CD4-positive, alpha-beta T cell treated with Interleukin-15 for 1 hour (primary cell): Measurements from ENCODE around the gene ADAMTSL2.
A peak's percentile ranks its signal among the peaks of the same experiment; 100 is the strongest.

Experiments
- DNase-seq: peaks from one replicate; pipeline ENCODE4 v3.0.0-alpha.2; 2020

The ADAMTSL2 gene

DNA sequence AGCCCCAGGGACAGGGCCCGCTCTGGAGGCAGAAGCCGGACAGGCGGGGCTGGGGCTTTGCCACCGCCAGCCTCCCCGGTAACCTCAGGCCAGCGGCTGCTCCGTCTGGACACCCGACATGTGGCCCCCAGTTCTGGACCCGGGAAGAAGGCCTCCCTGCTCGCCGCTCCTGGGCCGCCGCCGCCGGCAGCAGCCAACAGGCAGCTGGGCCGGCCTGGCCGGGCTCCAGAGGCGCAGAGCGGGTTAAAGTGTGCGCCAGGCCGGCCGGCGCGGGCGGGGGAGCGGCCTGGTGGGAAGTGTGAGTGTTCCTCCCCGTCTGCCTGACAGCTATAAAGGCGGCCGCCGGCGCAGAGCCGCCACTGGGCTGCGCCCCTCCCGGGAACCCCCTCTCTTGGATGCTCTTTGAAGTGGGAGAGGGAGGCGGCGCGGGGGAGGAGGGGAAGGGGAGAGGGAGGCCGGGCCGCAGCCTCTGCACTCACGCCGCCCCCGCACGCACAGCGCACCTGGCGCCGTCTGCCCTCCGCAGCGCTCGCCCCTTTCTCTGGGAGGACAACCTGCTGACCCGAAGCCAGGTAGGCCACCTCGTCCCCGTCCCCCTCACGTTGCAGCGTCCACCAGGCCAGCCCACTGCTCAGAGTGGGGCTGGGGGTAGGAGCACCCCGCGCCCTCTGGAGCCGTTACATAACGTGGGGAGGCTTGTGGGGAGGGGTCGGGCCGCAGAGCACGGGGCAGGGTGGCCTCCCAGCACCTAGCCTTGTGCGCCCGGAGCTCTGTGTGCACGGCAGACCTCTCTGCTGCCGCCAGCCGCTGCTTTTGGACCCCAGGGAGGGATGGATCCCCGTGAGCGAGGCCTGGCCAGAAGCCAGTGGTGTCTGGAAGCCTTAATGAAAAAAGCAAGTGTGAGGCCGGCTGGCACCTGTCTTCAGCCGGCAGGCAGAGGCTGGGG, at the start of gene ADAMTSL2:
ADAMTSL2 (plus strand) TSS at position 359 of the 946 bp plus-strand sequence. CDS start 2,009 bp downstream, outside the sequence.
- peak; percentile 63 for DNase-seq

DNA sequence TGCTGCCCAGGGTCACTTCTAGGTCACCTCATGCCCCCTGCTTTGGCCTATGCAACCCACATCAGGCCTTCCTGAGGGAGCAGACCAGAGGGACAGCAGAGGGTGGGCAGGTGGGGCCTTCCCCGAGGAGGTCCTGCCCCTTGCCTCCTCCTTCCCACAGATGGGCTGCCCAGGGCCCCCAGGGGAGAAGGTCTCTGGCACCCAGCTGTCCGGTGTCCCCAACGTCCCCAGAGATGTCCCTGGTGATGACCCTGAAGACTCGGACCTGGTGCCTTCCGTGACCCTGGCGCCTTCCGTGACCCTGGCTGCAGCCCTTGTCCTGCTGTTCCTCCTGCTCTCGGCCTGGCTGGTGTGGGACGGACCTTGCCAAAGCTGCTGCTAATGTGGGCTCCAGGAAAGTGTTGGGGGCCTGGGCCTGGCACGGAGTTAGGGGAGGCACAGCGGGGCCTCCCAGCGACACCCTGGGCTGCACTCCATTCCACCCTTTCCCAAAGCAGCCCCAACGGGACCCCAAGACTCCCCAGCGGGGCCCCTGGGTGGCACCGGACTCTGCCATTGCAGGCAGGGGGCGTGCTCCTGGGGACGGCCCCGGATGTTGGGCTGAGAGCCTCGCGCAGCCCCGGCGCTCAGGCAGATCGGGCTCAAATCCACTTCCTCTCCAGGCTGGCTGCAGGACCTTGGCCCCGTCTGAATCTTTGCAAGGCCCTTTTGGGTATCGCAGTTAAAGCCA, 48.8 kb upstream of the ADAMTSL2 start:
- DNase-seq = no peak

DNA sequence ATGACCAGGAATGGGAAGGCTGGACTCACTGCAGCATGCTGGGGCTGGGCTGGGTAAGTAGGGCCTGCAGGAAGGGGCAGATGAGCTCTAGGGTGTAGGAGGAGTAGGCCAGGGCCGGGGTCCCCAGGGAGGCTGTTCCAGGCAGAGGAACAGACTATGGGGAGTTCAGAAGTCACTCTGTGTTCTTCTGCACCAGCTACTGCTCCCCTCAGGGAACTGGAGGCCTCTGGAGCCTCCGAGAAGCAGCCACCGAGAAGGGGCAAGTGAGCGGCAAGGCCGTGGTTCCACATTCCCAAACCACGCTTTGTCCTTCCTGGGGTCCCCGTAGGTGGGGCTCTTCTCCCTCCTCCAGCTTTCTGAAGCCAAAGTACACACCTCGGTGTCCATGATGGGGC, 47.2 kb upstream of the ADAMTSL2 start:
- DNase-seq = no peak

- no peak for DNase-seq
Observed at GRCh38 chr9:133488686-133489252, 45.7 kb upstream of the ADAMTSL2 start.

DNA sequence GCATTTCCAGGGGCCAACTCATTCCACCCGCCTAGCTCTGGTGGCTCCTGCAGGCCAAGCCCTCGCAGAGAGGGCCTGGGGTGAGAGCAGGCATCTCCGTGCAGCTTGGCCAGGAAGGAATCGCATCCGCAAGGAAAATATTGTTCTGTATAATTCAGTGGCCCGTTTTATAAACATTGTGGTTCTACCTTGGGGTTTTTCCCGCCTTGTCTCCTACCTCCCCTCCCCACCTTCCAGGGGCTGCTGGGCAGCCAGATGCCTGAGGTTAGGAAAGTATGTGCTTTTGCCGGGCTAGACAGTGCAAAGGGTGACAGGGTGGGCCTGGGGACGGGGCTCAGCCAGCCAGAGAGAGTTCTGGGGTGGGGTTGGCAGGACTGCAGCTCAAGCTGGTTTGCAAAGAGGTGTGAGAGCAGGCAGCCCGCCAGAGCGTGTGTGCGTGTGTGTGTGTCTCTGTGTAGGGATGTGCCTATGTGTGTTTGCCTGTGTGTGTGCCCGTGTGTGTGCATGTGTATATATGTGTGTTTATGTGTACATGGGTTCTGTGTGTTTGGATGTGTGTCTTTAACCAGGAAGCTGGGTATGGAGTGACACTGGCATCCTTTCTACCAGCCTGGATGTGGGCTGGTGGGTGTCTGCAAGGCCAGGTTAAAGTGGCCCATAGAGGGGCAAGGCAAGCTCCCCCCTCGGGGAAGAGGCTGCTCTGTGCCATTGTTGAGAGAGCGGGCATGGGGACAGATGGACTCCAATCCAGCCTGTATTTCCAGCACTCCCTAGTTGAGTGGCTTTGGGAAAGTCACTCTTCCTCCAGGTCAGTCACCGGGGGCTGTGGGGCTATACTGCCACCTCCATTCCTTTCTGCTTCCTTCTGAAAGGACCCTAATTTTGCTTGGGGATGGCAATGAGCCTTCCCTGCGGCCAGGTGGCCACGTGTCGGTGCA, 45.0 kb upstream of the ADAMTSL2 start:
- no peak for DNase-seq

GRCh38 chr9:133490201-133490681, 44.3 kb upstream of the ADAMTSL2 start:
- no peak for DNase-seq

DNA sequence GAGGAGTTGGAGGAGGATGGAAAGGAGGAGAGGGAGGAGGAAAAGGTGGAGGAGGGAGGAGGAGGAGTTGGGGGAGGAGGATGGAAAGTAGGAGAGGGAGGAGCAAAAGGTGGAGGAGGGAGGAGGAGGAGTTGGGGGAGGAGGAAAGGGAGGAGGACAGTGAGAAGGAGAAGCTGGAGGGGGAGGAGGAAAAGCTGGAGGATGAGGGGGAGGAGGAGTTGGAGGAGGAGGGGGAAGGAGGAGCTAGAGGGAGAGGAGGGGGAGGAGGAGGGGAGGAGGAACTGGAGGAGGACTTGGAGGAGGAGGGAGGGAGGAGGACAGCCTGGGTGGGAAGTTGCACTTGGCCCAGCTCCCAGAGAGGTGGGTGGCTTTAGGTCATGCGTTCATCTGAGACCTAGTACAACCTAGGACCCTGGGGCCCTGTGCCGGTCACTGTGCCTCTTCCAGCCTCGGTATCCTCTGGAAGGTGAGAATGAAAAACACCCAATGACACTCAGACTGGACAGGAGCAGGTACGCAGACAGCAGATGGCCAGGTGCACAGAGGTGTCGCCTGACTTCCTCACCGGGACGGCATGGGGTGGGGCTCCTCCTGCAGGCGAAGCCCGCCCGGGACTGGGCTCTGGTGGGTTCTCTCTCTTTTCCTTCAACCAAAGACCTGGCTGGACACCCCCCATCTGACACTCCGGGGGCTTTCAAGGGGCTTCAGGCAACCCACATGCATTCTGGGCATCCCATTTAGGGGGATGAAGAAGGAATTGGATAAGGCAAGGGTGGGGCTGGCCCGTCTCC, 43.4 kb upstream of the ADAMTSL2 start:
- DNase-seq = no peak

DNA sequence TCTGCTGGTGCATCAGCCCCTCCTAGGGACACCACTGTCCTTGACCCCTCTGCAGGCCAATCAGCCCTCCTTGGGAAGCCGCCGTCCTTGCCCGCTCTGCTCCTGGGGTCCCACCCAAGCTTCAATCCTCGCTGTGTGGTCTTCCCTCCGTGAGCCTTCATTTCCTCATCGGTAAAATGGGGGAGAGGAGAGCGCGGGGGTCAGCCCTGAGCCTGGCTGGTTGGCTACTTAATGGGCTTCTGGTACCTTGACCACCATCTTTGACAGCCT, 42.9 kb upstream of the ADAMTSL2 start:
- DNase-seq = no peak

DNA sequence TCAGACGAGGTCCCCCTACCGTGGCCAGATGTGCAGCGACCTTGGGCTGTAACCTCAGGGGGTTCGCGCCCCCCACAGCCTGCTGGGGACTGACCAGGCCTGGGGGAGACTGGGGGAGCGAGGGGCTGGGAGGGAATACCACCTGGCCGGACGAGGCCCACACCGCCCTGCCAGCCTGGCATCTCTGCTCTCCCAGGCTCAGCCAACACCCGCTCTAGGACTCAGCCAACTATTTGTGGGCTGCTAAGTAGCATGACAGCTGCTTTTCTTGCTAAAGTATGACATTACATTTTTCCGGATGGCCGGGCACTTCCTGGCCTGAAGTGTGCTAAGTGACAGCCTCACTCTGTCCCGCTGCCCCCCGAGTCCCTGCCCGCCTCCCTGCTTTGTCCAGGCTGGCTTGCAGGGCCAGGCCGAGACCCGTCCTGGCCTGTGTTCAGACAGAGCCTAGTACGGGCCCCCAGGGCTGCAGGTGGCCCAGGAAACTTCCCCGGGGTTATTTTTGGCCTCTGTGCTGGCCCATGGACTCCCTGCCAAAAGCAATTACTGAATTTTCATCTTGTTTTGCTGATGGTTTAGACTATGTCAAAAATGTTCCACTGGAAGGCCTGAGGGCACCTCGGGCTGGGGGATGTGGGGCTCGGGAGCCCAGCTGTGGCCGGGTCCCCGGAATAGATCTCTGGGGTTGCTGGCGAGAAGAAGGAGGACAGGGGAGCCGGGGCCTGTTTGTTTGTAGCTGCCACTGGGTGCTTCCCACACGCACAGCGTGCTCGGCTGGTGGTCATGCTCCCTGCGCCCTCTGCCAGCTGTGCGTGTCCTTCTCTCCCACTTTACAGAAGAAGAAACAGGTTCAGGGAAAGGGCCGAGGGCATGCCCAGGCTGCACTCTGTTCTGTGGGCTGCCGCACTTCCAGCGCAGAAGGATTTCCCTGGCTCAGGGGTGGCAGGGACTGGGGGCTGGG, 42.2 kb upstream of the ADAMTSL2 start:
- no peak for DNase-seq

DNA sequence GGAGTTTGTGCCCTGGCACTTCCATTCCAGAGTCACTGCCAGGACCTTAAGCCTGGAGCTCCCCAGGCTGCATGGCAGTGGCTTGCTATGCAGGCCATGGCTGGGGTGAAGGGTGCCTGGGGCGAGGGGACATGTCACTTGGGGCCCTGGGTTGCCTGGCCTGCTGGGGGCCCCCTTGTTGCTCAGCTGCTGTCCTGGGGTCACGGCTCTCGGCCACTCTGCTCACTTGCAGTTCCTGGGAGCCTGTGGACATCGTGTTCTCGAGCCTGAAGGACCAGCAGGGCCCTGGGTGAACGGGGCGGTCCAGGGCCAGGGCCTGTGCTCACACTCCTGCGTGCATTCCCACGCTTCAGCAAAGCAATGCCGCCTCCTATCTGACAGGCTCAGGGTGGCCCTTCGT, 41.1 kb upstream of the ADAMTSL2 start:
- DNase-seq = no peak

- DNase-seq = no peak
Observed at GRCh38 chr9:133493845-133494540, 40.5 kb upstream of the ADAMTSL2 start.

DNA sequence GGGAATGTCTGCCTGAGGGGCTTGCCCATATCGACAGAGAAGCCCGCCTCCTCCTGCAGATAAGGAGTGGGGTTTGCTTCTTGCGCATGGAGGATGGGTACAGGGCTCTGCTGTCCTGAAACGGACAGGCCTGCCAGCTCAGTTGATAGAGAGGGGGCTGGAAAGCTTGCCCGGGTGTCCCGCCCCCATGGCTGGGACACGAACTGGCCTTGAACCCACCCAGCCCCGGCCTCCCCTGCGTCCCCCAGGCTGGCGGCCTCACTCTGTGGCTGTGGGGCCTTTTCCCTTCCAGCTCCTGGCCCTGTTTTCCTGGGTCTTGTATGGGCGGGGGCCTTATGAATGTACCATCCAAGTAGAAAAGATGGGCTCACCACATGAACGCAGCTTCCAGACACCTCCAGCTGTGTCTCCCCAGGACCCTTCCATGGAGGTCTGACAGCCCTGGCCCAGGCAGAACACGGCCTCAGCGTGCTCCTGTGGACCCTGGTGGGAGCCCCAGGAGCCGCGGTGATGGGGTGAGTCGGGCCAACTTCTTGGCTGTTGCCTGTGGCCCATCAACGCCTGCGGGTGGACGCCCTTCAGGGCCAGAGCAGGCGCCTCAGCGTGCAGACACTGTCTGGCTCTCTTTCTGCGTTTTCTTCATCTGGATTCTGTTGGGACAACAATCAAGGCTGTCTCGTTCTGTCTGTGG, 39.7 kb upstream of the ADAMTSL2 start:
- DNase-seq = no peak

- no peak for DNase-seq
Observed at GRCh38 chr9:133495327-133496293, 38.9 kb upstream of the ADAMTSL2 start.

- DNase-seq = no peak
Observed at GRCh38 chr9:133496861-133497842, 37.4 kb upstream of the ADAMTSL2 start.

DNA sequence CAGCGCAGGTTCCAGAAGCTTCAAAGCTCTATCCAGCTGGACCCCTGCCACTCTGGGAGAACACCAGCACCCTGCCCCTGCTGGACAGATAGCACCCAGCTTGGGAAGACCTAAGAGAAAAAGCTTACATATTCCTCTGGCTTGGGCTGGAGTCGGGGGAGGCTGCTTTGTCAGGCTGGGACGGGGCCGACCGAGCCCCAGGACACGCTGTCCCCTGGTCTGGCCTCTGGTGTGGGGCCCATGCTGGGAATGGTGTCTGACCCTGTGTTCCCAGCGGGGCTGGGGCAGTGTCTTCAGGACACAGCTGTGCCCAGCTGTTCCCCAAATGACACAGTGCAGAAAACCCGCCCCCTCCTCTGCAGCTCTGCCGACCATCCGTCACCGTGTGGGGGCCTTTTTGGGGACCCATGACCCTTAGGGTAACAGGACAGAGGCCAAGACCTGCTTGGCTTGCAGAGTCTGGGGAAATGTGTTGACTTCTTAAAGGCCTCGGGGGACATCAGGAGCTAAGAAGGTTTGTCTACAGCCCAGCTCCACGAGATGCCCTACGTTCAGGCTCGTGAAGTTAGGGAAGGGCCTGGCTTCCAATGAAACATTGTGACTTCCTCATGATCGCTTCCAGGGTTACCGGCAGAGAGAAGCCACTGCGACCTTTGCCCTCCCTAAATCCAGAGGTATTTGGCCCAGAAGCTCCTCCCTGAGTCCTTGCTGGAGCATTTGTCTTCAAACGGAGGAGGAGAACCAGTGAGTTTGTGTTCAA, 35.2 kb upstream of the ADAMTSL2 start:
- no peak for DNase-seq

- no peak for DNase-seq
Observed at GRCh38 chr9:133499892-133500270, 34.6 kb upstream of the ADAMTSL2 start.
